ENCODE data around the gene NEB. TPM values are rescaled to one million over a fixed set of nuclear protein-coding genes. Genes with fewer than 3 reads are reported as not detected.

Gene NEB
- total and polyA plus RNA-seq, 2 of the 13 experiments (the other 11 are each of a cell fraction or from before 2014, with no cell fraction given), result 0.21 to 0.24 TPM

- intact Hi-C loops (cut with micrococcal nuclease; ENCODE audit: unreplicated experiment) (no loop called here), in situ Hi-C loops (cut with HindIII; ENCODE audit: extremely low pct_ligation_motif_present, low pct_unique_long_range_greater_than_20kb) (no loop called here)
- Histone ChIP-seq H2AFZ (ENCODE audit: low read length) (no peak overlapping the region), H3K27me3 (ENCODE audit: control insufficient read depth in 1 of 2, insufficient read depth in 2 of 2, low read length in 2 of 2) (peaks cover 0 to 7% of the 10 kb centered on the region in 2 experiments; a peak in 2 of 5 replicates), H3K36me3 (replicated peaks in 1 of 2; ENCODE audit: control insufficient read depth in 1 of 2, insufficient read depth in 2 of 2, low read length in 2 of 2) (no peaks in the 10 kb centered on the region), H3K79me2 (ENCODE audit: insufficient read depth, low read length) (no peaks in the 10 kb centered on the region), H3K4me3 (replicated peaks in 1 of 3; ENCODE audit: insufficient read depth in 1 of 3, low read depth in 2 of 3, low read length in 3 of 3) (no peak overlapping the region), H3K9ac (ENCODE audit: insufficient read depth, low read depth, low read length) (no peak overlapping the region), H4K20me1 (ENCODE audit: insufficient read depth, low read length) (no peaks in the 10 kb centered on the region), H3K4me1 (ENCODE audit: insufficient read depth, low read length) (peaks cover 14% of the 10 kb centered on the region), H3K27ac (ENCODE audit: extremely low read length, insufficient read depth, low read length) (no peak overlapping the region), H3K4me2 (ENCODE audit: low read depth, low read length) (no peak overlapping the region), H3K9me3 (ENCODE audit: low read length) (no peaks in the 10 kb centered on the region)
- no peak for DNase-seq (ENCODE audit: low spot score)
- POLR2A ChIA-PET, result no interaction called here
- peak; percentile 92 for ATAC-seq
- 16% methylated on average over 3 of the region's 3 CpGs for WGBS (ENCODE audit: low lambda C conversion rate)
- BruUV-seq (replicated peaks), result no TSS peak
- TF ChIP-seq ZNF251 (CRISPR knock-in tag; IDR thresholded peaks at IDR 0.05) (no peak), DPF2 (CRISPR knock-in tag; IDR thresholded peaks at IDR 0.05; ENCODE audit: borderline replicate concordance, low read depth) (no peak), ZNF430 (CRISPR knock-in tag; IDR thresholded peaks at IDR 0.05) (no peak), ARHGAP35 (CRISPR knock-in tag; IDR thresholded peaks at IDR 0.05; ENCODE audit: borderline replicate concordance) (no peak), NONO (IDR thresholded peaks at IDR 0.05) (no peak), NONO (CRISPR knock-in tag; conservative IDR thresholded peaks at IDR 0.05) (no peak), ZBTB8A (CRISPR knock-in tag; IDR thresholded peaks at IDR 0.05; ENCODE audit: borderline replicate concordance, low read depth) (no peak), FOXJ3 (CRISPR knock-in tag; IDR thresholded peaks at IDR 0.05; ENCODE audit: borderline replicate concordance) (no peak), MEIS1 (CRISPR knock-in tag; IDR thresholded peaks at IDR 0.05; ENCODE audit: borderline replicate concordance) (no peak), SAFB2 (CRISPR knock-in tag; IDR thresholded peaks at IDR 0.05; ENCODE audit: borderline replicate concordance, low read depth) (no peak), BCL3 (CRISPR knock-in tag; IDR thresholded peaks at IDR 0.05) (no peak), RBFOX2 (IDR thresholded peaks at IDR 0.05; ENCODE audit: low read depth, low read length) (no peak), KDM3A (CRISPR knock-in tag; IDR thresholded peaks at IDR 0.05; ENCODE audit: low read depth) (no peak), GZF1 (CRISPR knock-in tag; IDR thresholded peaks at IDR 0.05) (no peak), ZFP91 (CRISPR knock-in tag; IDR thresholded peaks at IDR 0.05; ENCODE audit: borderline replicate concordance) (no peak), GTF3A (CRISPR knock-in tag; conservative IDR thresholded peaks at IDR 0.05) (no peak), ZNF615 (CRISPR knock-in tag; IDR thresholded peaks at IDR 0.05; ENCODE audit: borderline replicate concordance) (no peak), SRF (IDR thresholded peaks at IDR 0.05; ENCODE audit: low read depth, low read length) (no peak), HDAC2 (CRISPR knock-in tag; IDR thresholded peaks at IDR 0.05) (no peak), EEA1 (CRISPR knock-in tag; IDR thresholded peaks at IDR 0.05; ENCODE audit: borderline replicate concordance) (no peak)
- FAIRE-seq, result no peak
- CTCF ChIA-PET (ENCODE audit: low intra/inter-chr PET ratio, low total read pairs), result no interaction called here
Observed at GRCh38 chr2:151728804-151729414, 5.4 kb downstream of the NEB start.
